ENCODE measurements around the gene TRAF3IP3. TPM values are rescaled to one million over a fixed set of nuclear protein-coding genes. Genes with fewer than 3 reads are reported as not detected.

TRAF3IP3 gene
- polyA plus RNA-seq, 2 of the 4 experiments (the other 2 are of a cell fraction): not detected

GRCh38 chr1:209758400-209758799 lies 2.5 kb downstream of the TRAF3IP3 start:
- POLR2A ChIA-PET: no interaction called here
- Histone ChIP-seq H3K4me1 (no peaks in the 10 kb centered on the region), H3K4me3 (no peak overlapping the region), H3K27ac (no peak overlapping the region), H3K9me3 (no peaks in the 10 kb centered on the region), H3K4me2 (no peak overlapping the region)
- WGBS (ENCODE audit: missing lambda C conversion rate): 2% methylated on average over 3 of the region's 3 CpGs
- no peak for ATAC-seq
- no peak for TF ChIP-seq HES2 (IDR thresholded peaks at IDR 0.05)
- no peak for TF ChIP-seq FOSL2 (IDR thresholded peaks at IDR 0.05)
- no peak for TF ChIP-seq FOSL2 (CRISPR knock-in tag; IDR thresholded peaks at IDR 0.05)
- TF ChIP-seq JUNB (IDR thresholded peaks at IDR 0.05): no peak
- TF ChIP-seq TFCP2L1 (CRISPR knock-in tag; IDR thresholded peaks at IDR 0.05): no peak
- no peak for TF ChIP-seq HOXB13 (CRISPR knock-in tag; IDR thresholded peaks at IDR 0.05; ENCODE audit: low read depth)
- DNase-seq (ENCODE audit: low read depth in 1 of 2, low spot score in 1 of 2): no peak
- FAIRE-seq: no peak
- CTCF ChIA-PET: interaction anchor here (0.5 to 3.2 kb wide), 6 partner anchors 10 to 61 kb away, joined by 3 to 22 read pairs (median 4); no protein-coding TSS in a partner anchor

- ChIA-PET POLR2A (no interaction called here), CTCF (interaction anchor here (0.9 to 3.2 kb wide), 3 partner anchors 11 to 15 kb away, joined by 3 to 22 read pairs (median 4); no protein-coding TSS in a partner anchor)
- no peak for FAIRE-seq
- H3K4me1 ChIP-seq: no peaks in the 10 kb centered on the region
- TF ChIP-seq EP300 (IDR thresholded peaks at IDR 0.05) (no peak), ESRRA (IDR thresholded peaks at IDR 0.05; ENCODE audit: borderline replicate concordance, low read length) (no peak), HMGXB4 (CRISPR knock-in tag; IDR thresholded peaks at IDR 0.05; ENCODE audit: borderline replicate concordance) (no peak), TP53 (CRISPR knock-in tag; IDR thresholded peaks at IDR 0.05) (no peak), JUN (IDR thresholded peaks at IDR 0.05) (no peak), ELK1 (IDR thresholded peaks at IDR 0.05; ENCODE audit: low read depth, low read length) (no peak)
- no peak overlapping the region for H3K27ac ChIP-seq
- H3K9me3 ChIP-seq: no peaks in the 10 kb centered on the region
- no peak for DNase-seq (ENCODE audit: low read depth in 1 of 2, low spot score in 1 of 2)
- no peak for ATAC-seq
- 75% methylated on average over 10 of the region's 12 CpGs for WGBS (ENCODE audit: missing lambda C conversion rate)
- no peak overlapping the region for H3K4me3 ChIP-seq
- no peak overlapping the region for H3K4me2 ChIP-seq
Measured at GRCh38 chr1:209759829-209760359, 4.0 kb downstream of the TRAF3IP3 start.

GRCh38 chr1:209761011-209761635 lies 5.3 kb downstream of the TRAF3IP3 start:
- H3K27ac ChIP-seq: no peak overlapping the region
- POLR2A ChIA-PET: interaction anchor here (0.5 kb wide), 1 partner anchor 46 kb away, joined by 3 read pairs; no protein-coding TSS in a partner anchor
- H3K4me1 ChIP-seq: no peaks in the 10 kb centered on the region
- CTCF ChIA-PET: interaction anchor here (0.7 to 3.2 kb wide), 6 partner anchors 9 to 1748 kb away, joined by 3 to 22 read pairs (median 3); no protein-coding TSS in a partner anchor
- no peak for FAIRE-seq
- H3K9me3 ChIP-seq: no peaks in the 10 kb centered on the region
- H3K4me3 ChIP-seq: no peak overlapping the region
- H3K4me2 ChIP-seq: no peak overlapping the region
- no peak for TF ChIP-seq CHD4 (IDR thresholded peaks at IDR 0.05; ENCODE audit: borderline replicate concordance)
- no peak for TF ChIP-seq HOXA7 (CRISPR knock-in tag; IDR thresholded peaks at IDR 0.05)
- TF ChIP-seq POLR2A (IDR thresholded peaks at IDR 0.05; ENCODE audit: low read length): no peak
- TF ChIP-seq RARB (CRISPR knock-in tag; IDR thresholded peaks at IDR 0.05): no peak
- TF ChIP-seq EHMT2 (IDR thresholded peaks at IDR 0.05; ENCODE audit: low read depth): no peak
- TF ChIP-seq ELK1 (IDR thresholded peaks at IDR 0.05; ENCODE audit: low read depth, low read length): no peak
- no peak for TF ChIP-seq EP300 (IDR thresholded peaks at IDR 0.05)
- TF ChIP-seq NR3C1 (IDR thresholded peaks at IDR 0.05): no peak
- TF ChIP-seq USF2 (IDR thresholded peaks at IDR 0.05): no peak
- no peak for TF ChIP-seq GATA3 (IDR thresholded peaks at IDR 0.05; ENCODE audit: borderline replicate concordance)
- TF ChIP-seq CTCF (IDR thresholded peaks at IDR 0.05): no peak
- TF ChIP-seq JUNB (IDR thresholded peaks at IDR 0.05): no peak
- TF ChIP-seq HES2 (IDR thresholded peaks at IDR 0.05): no peak
- TF ChIP-seq HEYL (CRISPR knock-in tag; IDR thresholded peaks at IDR 0.05): no peak
- TF ChIP-seq FOSB (CRISPR knock-in tag; IDR thresholded peaks at IDR 0.05): no peak
- TF ChIP-seq ZSCAN20 (CRISPR knock-in tag; IDR thresholded peaks at IDR 0.05): no peak
- TF ChIP-seq CBX8 (IDR thresholded peaks at IDR 0.05): no peak
- no peak for TF ChIP-seq POLR2AphosphoS2 (conservative IDR thresholded peaks at IDR 0.05; ENCODE audit: low read length)
- DNase-seq (ENCODE audit: low read depth in 1 of 2, low spot score in 1 of 2): no peak
- no peak for ATAC-seq

All from A549 (cell line).